GM21423 (cell line): ENCODE results near the gene RABGAP1L.
A peak's percentile ranks its signal among the peaks of the same experiment; 100 is the strongest.
"Not testable (repeated sequence)": the region's sequence is repeated elsewhere in the genome, so short reads cannot be mapped to it uniquely, and the experiment has no call there.

ENCODE experiments used
- ATAC-seq: cut with Tn5 transposase; IDR thresholded peaks from one replicate; pipeline ENCODE4 v1.9.1; 2021; ENCODE audit warnings: mild to moderate bottlenecking, moderate library complexity; ENCODE audit not compliant: unreplicated experiment

Gene RABGAP1L

GRCh38 chr1:174789399-174789798 lies 630.1 kb downstream of the RABGAP1L start:
- peak; percentile 77 for ATAC-seq

DNA sequence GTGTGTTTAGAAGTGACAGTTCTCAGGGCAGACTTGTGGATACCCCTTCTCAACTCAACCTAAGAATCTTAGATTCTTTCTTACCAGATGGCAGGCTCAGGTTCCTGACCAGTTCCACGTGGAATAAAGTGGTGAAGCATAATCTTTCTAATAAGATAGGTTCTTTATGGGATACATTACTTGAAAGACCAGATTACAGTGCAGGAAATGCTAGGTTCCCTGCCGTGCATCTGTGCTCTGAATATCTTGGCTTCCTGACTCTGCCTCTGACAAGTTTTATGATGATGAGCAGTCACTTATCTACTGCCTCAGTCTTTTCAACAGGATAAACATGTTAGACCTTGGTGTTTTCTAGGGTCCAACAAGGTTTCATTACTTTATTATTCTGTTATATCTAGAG lies 632.5 kb downstream of the RABGAP1L start:
- no peak for ATAC-seq

DNA sequence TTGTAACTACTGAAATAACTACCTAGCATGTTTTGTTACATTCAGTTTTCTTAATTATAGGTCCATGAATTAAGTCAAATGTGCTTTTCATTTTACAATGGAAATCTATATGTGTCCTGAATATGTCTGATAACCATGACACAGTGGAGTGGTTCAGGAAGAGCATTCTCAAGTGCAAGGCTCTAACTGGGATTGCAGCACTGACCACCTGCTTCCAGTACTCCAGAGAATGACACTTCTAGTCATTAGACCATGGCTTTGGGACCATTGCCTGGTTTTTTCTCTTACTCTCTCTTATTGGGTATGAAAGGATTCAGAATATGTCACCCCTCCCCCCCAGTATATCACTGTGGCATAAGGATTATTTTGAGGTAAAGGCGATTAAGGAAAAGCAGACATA lies 635.5 kb downstream of the RABGAP1L start:
- ATAC-seq = no peak

DNA sequence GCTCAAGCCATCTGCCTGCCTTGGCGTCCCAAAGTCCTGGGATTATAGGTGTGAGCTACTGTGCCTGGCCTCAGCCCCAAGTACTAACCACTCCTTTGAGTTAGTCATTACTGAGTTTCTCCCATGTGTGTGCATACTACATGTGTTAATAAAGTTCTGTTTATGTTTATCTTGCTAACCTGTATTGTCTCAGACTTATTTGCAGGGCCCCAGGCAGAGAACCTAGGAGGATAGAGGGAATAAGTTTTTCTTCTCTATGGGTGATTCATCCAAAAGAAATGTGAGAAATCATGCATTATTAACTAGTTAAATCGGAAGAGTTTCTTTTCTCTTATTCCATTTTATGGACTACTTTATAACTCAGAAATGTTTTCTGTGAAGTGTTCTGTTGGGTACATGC lies 636.5 kb downstream of the RABGAP1L start:
- no peak for ATAC-seq

- no peak for ATAC-seq
Measured at GRCh38 chr1:174797398-174797797, 638.1 kb downstream of the RABGAP1L start.

DNA sequence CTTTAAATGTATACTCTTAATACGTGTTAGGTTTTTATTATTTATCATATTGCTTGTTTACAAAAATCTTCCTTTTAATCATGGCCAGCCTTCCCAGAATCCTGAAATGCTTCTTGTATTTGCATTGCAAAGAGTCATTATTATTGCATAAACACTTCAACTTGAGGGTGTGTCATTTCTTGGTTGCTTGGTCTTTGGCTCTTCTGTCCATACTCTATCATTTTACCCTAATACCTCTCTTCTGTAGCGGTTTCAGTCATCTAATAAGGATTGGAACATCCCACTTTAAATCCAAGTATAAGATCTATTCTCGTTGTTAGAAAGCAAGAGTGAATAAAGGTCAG lies 639.8 kb downstream of the RABGAP1L start:
- ATAC-seq = no peak

DNA sequence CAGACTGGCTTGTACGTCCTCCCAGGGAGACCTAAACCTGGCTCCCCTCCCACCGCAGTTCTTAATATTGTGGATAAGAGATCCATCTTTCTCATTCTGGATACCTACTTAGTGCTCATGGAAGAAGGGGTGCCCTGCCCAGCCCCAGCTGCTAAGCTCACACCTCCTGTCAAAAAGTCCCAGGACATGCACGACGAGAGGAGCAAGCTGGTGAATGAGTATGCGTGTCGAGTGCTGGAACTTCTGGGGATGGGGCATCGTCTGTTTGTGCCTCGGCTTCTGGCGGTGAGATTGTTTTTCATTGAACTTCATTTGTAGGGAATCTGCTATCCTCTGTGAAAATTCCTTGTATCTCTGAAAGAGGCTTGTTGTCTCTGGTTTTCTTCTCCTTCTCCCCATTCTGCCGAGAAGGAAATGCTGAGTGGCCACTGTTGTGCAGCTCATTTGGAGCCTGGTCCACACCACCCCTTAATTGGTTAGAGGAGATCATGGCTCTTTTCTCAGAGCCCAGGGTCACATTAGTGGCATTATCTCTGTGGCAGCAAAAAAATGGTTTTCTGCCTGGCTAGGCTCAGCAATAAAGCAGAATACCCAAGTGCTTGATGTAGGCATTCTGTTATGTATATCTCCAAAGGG lies 641.0 kb downstream of the RABGAP1L start:
- no peak for ATAC-seq

DNA sequence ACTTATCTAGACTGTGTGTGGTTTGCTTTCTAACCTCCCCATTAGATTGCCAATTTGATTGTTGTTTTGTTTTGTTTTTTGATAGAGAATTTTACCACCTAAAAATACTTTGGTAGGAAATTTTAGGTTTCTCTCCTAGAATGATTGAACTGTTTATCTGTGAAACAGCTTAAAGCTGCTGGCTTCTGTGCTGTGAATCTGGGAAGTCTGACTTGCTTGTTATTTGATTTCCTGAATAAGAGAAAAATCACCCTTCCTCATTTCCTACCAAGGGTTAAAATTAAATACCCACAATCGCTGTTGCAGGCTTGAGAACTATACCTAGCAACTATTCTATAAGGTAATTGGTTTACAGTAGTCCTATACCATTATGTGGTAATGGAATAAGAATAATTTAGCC lies 641.6 kb downstream of the RABGAP1L start:
- ATAC-seq = no peak

- ATAC-seq = no peak
Measured at GRCh38 chr1:174809755-174810280, 650.5 kb downstream of the RABGAP1L start.

- no peak for ATAC-seq
Measured at GRCh38 chr1:174812016-174812415, 652.7 kb downstream of the RABGAP1L start.

DNA sequence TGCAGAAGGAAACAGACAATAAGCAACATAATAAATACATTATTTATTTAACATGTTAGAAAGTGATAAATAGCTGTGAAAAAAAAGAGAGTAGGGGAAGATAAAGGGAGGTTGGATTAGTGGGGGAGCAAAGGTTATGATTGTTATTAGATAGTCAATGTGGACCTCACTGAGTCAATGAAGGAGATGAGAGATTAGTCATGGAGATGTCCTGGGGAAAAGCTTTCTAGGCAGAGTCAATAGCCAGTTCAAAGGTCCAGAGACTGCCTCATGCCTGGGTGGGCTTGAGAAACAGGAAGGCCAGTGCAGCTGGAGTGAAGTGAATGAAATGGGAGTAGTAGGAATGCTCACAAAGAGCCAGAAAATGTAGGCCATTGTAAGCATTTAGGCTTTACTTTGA lies 653.3 kb downstream of the RABGAP1L start:
- ATAC-seq = no peak

GRCh38 chr1:174815036-174815435 lies 655.7 kb downstream of the RABGAP1L start:
- ATAC-seq = no peak

- no peak for ATAC-seq
Measured at GRCh38 chr1:174815474-174815908, 656.2 kb downstream of the RABGAP1L start.

GRCh38 chr1:174816621-174817020 lies 657.3 kb downstream of the RABGAP1L start:
- ATAC-seq = not testable (repeated sequence)

GRCh38 chr1:174818014-174818616 lies 658.8 kb downstream of the RABGAP1L start:
- peak; percentile 56 for ATAC-seq

GRCh38 chr1:174818951-174819350 lies 659.6 kb downstream of the RABGAP1L start:
- ATAC-seq = no peak

DNA sequence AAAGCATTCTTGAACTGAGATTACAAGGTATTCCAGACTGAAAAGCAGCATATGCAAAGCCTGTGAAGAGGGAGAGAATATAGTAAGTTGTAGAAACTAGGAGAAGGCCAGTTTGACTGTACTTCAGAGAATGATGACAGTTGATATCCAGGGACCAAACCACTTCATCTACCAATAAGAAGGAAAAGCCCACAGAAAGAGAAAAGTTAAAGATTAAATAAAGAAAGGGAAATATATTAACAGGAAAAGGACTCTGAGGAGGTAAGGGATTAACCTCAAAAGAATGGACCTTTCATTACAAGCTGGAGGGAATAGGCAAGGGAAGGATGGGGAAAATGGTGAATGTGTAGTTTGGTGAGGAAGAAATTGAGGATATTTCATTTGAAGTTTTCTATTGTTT lies 660.3 kb downstream of the RABGAP1L start:
- ATAC-seq = no peak

DNA sequence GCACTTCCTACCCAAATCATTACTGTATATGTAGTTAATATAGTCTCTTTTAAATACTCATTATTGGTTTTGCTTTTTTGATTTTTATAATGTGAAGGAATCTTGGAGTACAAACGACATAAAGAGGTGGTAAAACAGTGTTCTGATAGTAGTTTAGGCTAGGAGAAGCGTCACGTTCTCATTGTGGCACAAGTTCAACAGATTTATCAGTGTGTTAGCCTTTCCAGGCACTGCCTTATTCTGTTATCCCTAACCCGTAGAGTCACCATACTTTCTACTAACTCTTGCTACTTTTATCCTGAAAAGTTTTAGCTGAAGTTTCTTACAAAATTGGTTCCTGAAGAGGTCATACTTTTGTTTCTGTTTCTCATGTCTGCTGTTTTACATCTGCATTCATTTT lies 665.8 kb downstream of the RABGAP1L start:
- no peak for ATAC-seq

- ATAC-seq = no peak
Measured at GRCh38 chr1:174825806-174826205, 666.5 kb downstream of the RABGAP1L start.

- no peak for ATAC-seq
Measured at GRCh38 chr1:174828264-174828663, 668.9 kb downstream of the RABGAP1L start.

DNA sequence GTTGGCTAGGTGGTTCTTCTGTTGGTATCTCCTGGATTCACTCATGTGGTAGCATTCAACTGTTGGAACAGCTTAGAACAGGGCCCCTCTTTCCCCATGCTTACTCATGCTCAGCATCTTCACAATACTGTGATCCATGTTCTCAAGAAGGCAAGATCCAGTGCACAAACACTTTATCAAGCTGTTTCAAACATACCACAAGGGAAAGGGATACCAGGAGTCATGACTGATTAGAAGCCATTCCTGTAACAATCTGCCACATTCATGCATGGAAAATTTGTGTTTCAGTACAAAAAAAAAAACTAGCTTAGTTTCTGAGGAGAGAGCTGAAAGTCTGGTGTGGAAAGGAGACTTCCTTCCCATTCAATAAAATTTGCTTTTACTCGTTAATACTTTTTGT lies 670.7 kb downstream of the RABGAP1L start:
- ATAC-seq = no peak

- ATAC-seq = no peak
Measured at GRCh38 chr1:174836543-174836942, 677.2 kb downstream of the RABGAP1L start.

- no peak for ATAC-seq
Measured at GRCh38 chr1:174837386-174837785, 678.1 kb downstream of the RABGAP1L start.
